Smooth muscle cell (in vitro differentiated cells): ENCODE results near the gene ADAM23. TPM values are rescaled to one million over a fixed set of nuclear protein-coding genes. Genes with fewer than 3 reads are reported as not detected.

Source experiments
- DNase-seq: peaks from one replicate; lab custom pipeline; 2025; ENCODE audit not compliant: unreplicated experiment; lab: John Stamatoyannopoulos, UW
- H2AFZ ChIP-seq: fragments of 200-600 bp; sonication (generic); 2 replicates; pipeline ENCODE4 v1.6.0; 2016; ENCODE audit warnings: antibody characterized with exemption, low read depth, mild to moderate bottlenecking
- H3F3A ChIP-seq: fragments of 200-600 bp; sonication (generic); 2 replicates; pipeline ENCODE4 v1.6.0; 2017; ENCODE audit warnings: antibody characterized with exemption, low read depth
- H3K27ac ChIP-seq: fragments of 200-600 bp; sonication (generic); 2 replicates; pipeline ENCODE4 v1.5.1; 2016; ENCODE audit warnings: low read depth, mild to moderate bottlenecking
- H3K27me3 ChIP-seq: fragments of 200-600 bp; sonication (generic); 2 replicates; pipeline ENCODE4 v1.6.1; 2016; ENCODE audit warnings: low read depth, mild to moderate bottlenecking
- H3K36me3 ChIP-seq: fragments of 200-600 bp; sonication (generic); 2 replicates; pipeline ENCODE4 v1.5.1; 2016; ENCODE audit warnings: low read depth
- H3K4me1 ChIP-seq: fragments of 200-600 bp; sonication (generic); 2 replicates; pipeline ENCODE4 v1.5.1; 2016; ENCODE audit warnings: low read depth
- H3K4me2 ChIP-seq: fragments of 200-600 bp; sonication (generic); 2 replicates; pipeline ENCODE4 v1.6.0; 2016; ENCODE audit warnings: mild to moderate bottlenecking
- H3K4me3 ChIP-seq: fragments of 200-600 bp; sonication (generic); 2 replicates; pipeline ENCODE4 v1.5.1; 2016; ENCODE audit warnings: mild to moderate bottlenecking
- H3K79me2 ChIP-seq: fragments of 200-600 bp; sonication (generic); 2 replicates; pipeline ENCODE4 v1.6.0; 2016; ENCODE audit warnings: low read depth, mild to moderate bottlenecking
- H3K9ac ChIP-seq: fragments of 200-600 bp; sonication (generic); 2 replicates; pipeline ENCODE4 v1.6.0; 2016; ENCODE audit warnings: low read depth
- H3K9me3 ChIP-seq: fragments of 200-600 bp; sonication (generic); replicated peaks from 2 replicates; pipeline ENCODE4 v1.5.1; 2016; ENCODE audit warnings: low read depth
- H4K20me1 ChIP-seq: fragments of 200-600 bp; sonication (generic); 2 replicates; pipeline ENCODE4 v1.6.0; 2016; ENCODE audit warnings: low read depth
- CTCF ChIP-seq: fragments of 200-600 bp; sonication (generic); IDR thresholded peaks from 2 replicates; pipeline ENCODE4 v1.5.1; 2017; ENCODE audit warnings: borderline replicate concordance, mild to moderate bottlenecking, antibody characterized with exemption; ENCODE audit not compliant: insufficient read depth, poor library complexity, severe bottlenecking
- WGBS: methylation state at CpG from one replicate; pipeline ENCODE4 v1.1.7; 2016; ENCODE audit warnings: low lambda C conversion rate; 5-methylcytosine and 5-hydroxymethylcytosine counted together
- polyA plus RNA-seq: library from polyadenylated mRNA; unstranded; fragments of >200 nt; fragmentation: Nextera tagmentation; extraction: Ambion mirVana; gene quantifications from 2 replicates; pipeline ENCODE4 v1.2.1, GENCODE V29; 2016
- total RNA-seq: library from RNA; depleted of rRNA; stranded (reverse); fragments of >200 nt; gene quantifications from 2 replicates; pipeline ENCODE4 v1.2.3, GENCODE V29; 2014

Gene ADAM23
- total and polyA plus RNA-seq, 2 experiments from 2014 or later = 7.0 to 18.2 TPM

GRCh38 chr2:206472094-206472493 is 28.8 kb downstream of the ADAM23 start:
- H3K36me3 ChIP-seq = no peaks in the 10 kb centered on the region
- H3K9ac ChIP-seq = no peak overlapping the region
- H3F3A ChIP-seq = no peaks in the 10 kb centered on the region
- H3K4me2 ChIP-seq = no peak overlapping the region
- 93% methylated on average over 5 of the region's 5 CpGs for WGBS
- no peak overlapping the region for H2AFZ ChIP-seq
- no peak overlapping the region for H3K27ac ChIP-seq
- no peaks in the 10 kb centered on the region for H3K9me3 ChIP-seq
- H3K4me1 ChIP-seq = no peaks in the 10 kb centered on the region
- DNase-seq = no peak
- H3K4me3 ChIP-seq = no peak overlapping the region
- H3K79me2 ChIP-seq = no peaks in the 10 kb centered on the region
- TF ChIP-seq CTCF = no peak
- no peaks in the 10 kb centered on the region for H3K27me3 ChIP-seq
- H4K20me1 ChIP-seq = no peaks in the 10 kb centered on the region

DNA sequence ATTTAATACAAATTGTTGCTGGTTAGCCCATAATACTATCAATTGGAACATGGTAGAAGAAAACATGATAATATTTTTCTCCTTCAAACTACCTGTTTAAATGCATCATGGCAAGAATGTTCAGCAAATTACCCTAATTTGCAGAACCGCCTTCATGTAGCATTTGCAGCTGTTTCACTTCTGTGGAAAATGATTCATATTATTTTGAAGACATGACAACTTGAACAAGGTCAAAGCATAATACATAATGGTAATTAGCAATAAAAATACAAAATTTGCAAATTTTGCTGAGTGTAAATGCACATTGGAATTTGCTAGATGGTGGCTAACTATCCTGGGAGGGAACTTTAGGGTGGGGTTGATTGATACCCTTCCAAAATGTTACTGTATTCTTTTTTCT is 30.8 kb downstream of the ADAM23 start:
- no peak overlapping the region for H3K4me2 ChIP-seq
- H3K36me3 ChIP-seq = no peaks in the 10 kb centered on the region
- no peak overlapping the region for H3K9ac ChIP-seq
- DNase-seq = no peak
- no peaks in the 10 kb centered on the region for H3F3A ChIP-seq
- no peaks in the 10 kb centered on the region for H3K9me3 ChIP-seq
- H4K20me1 ChIP-seq = no peaks in the 10 kb centered on the region
- no peaks in the 10 kb centered on the region for H3K4me1 ChIP-seq
- H3K27ac ChIP-seq = no peak overlapping the region
- no peak overlapping the region for H2AFZ ChIP-seq
- no peak overlapping the region for H3K4me3 ChIP-seq
- no peaks in the 10 kb centered on the region for H3K27me3 ChIP-seq
- no peak for TF ChIP-seq CTCF
- 95% methylated on average over 1 of the region's 1 CpG for WGBS
- no peaks in the 10 kb centered on the region for H3K79me2 ChIP-seq

- Histone ChIP-seq H2AFZ (no peak overlapping the region), H3K27me3 (no peaks in the 10 kb centered on the region), H3K79me2 (no peaks in the 10 kb centered on the region), H4K20me1 (no peaks in the 10 kb centered on the region), H3F3A (no peaks in the 10 kb centered on the region), H3K9ac (no peak overlapping the region), H3K4me3 (no peak overlapping the region), H3K36me3 (no peaks in the 10 kb centered on the region), H3K27ac (no peak overlapping the region), H3K4me1 (no peaks in the 10 kb centered on the region), H3K4me2 (no peak overlapping the region), H3K9me3 (no peaks in the 10 kb centered on the region)
- WGBS = 73% methylated on average over 1 of the region's 1 CpG
- no peak for DNase-seq
- TF ChIP-seq CTCF = no peak
Observed at GRCh38 chr2:206477296-206477695, 34.0 kb downstream of the ADAM23 start.

DNA sequence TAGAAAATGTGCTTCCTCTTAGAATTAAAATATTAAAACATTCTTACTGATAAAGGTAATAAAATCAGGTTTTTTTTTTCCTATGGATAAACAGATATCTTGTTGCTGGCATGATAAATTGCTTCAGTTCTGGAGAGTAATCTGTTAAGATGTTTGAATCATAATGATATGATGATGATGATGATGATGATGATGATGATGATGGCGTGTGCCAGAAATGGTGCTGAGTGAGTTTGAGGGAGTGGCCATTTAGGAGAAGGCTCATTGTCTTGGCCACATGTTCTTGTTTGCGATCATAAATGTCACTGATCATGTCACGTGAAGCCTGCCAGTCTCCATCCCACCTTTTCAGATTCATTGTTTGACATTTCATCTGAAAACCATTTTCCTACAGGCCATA is 35.0 kb downstream of the ADAM23 start:
- Histone ChIP-seq H3F3A (no peaks in the 10 kb centered on the region), H2AFZ (no peak overlapping the region), H4K20me1 (no peaks in the 10 kb centered on the region), H3K79me2 (no peaks in the 10 kb centered on the region), H3K4me2 (no peak overlapping the region), H3K36me3 (no peaks in the 10 kb centered on the region), H3K9me3 (no peaks in the 10 kb centered on the region), H3K4me1 (no peaks in the 10 kb centered on the region), H3K27ac (no peak overlapping the region), H3K27me3 (no peaks in the 10 kb centered on the region), H3K9ac (no peak overlapping the region), H3K4me3 (no peak overlapping the region)
- no peak for TF ChIP-seq CTCF
- WGBS = 93% methylated on average over 3 of the region's 3 CpGs
- no peak for DNase-seq
